ENCODE data around the gene POLR2H.
"Not testable (repeated sequence)": the region's sequence is repeated elsewhere in the genome, so short reads cannot be mapped to it uniquely, and the experiment has no call there.

Gene POLR2H

DNA sequence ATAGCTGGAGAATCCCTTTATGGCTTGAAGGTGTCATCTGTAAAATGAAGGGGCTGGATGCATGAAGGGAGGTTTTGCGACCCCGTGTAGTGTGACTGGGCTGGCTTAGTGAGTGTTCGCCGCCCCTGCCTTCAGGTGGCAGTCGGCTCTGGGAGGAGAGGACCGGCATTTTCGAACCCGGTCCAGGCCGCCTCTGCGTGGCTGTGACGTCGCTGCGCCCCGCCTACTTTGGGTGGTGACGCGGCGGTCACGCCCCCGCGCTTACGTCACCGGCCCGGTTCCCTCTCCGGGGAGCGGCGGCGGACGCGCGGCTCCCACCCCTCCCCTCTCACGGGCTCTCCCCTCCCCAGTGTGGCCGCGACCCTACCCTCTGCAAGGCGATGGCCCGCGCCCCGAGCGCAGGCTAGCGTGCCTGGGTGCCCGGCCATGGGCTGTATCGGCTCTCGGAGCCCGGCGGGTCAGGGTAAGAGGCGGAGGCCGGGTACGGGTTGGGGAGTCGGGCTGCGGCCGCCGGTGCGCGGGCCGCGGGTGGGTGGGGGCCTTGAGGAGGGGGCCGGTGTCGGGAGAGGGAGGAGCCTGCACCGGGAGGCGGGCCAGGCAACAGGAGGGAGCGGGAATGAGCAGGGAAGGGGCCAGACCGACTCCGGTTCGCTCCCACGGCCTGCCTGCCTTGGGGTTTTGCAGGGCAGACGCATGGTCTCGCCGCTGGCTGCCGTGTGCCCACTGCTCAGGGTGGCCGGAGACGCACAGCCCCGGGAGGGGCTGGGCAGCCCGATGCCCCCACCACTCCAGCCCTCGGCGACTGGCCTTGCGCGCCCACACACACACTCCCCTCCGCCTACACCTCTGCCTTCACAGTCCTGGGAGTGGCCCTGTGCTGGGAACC is 25.6 kb upstream of the POLR2H start:
- peak; percentile 77 to 86 for DNase-seq (ENCODE audit: low read depth in 1 of 2, low spot score in 1 of 2)

- no peak for DNase-seq (ENCODE audit: low read depth in 1 of 2, low spot score in 1 of 2)
Measured at GRCh38 chr3:184336547-184337398, 24.7 kb upstream of the POLR2H start.

- DNase-seq (ENCODE audit: low read depth in 1 of 2, low spot score in 1 of 2): no peak
Measured at GRCh38 chr3:184337399-184337714, 24.2 kb upstream of the POLR2H start, which contains the start of gene FAM131A. Gene FAM131A, plus strand, starts transcription at chr3:184337600. Its CDS starts 31 bp downstream, at chr3:184337631.

GRCh38 chr3:184337981-184338380 is 23.5 kb upstream of the POLR2H start:
- DNase-seq (ENCODE audit: low read depth in 1 of 2, low spot score in 1 of 2): no peak

GRCh38 chr3:184338511-184338945 is 23.0 kb upstream of the POLR2H start:
- no peak for DNase-seq (ENCODE audit: low read depth in 1 of 2, low spot score in 1 of 2)

GRCh38 chr3:184339001-184339400 is 22.5 kb upstream of the POLR2H start:
- no peak for DNase-seq (ENCODE audit: low read depth in 1 of 2, low spot score in 1 of 2)

- not testable (repeated sequence) for DNase-seq (ENCODE audit: low read depth in 1 of 2, low spot score in 1 of 2)
Measured at GRCh38 chr3:184339451-184340135, 21.9 kb upstream of the POLR2H start.

DNA sequence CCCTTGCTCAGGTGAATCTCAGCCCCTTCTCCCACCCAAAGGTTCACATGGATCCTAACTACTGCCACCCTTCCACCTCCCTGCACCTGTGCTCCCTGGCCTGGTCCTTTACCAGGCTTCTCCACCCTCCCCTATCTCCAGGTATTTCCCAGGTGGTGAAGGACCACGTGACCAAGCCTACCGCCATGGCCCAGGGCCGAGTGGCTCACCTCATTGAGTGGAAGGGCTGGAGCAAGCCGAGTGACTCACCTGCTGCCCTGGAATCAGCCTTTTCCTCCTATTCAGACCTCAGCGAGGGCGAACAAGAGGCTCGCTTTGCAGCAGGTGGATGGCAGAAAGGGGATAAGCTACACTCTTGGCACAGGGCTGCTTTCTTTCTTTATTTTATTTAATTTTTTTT is 19.6 kb upstream of the POLR2H start:
- no peak for DNase-seq (ENCODE audit: low read depth in 1 of 2, low spot score in 1 of 2)

GRCh38 chr3:184343200-184343876 is 18.2 kb upstream of the POLR2H start:
- no peak for DNase-seq (ENCODE audit: low read depth in 1 of 2, low spot score in 1 of 2)

DNA sequence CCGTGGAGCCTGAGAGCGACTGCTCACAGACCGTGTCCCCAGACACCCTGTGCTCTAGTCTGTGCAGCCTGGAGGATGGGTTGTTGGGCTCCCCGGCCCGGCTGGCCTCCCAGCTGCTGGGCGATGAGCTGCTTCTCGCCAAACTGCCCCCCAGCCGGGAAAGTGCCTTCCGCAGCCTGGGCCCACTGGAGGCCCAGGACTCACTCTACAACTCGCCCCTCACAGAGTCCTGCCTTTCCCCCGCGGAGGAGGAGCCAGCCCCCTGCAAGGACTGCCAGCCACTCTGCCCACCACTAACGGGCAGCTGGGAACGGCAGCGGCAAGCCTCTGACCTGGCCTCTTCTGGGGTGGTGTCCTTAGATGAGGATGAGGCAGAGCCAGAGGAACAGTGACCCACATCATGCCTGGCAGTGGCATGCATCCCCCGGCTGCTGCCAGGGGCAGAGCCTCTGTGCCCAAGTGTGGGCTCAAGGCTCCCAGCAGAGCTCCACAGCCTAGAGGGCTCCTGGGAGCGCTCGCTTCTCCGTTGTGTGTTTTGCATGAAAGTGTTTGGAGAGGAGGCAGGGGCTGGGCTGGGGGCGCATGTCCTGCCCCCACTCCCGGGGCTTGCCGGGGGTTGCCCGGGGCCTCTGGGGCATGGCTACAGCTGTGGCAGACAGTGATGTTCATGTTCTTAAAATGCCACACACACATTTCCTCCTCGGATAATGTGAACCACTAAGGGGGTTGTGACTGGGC is 16.8 kb upstream of the POLR2H start:
- no peak for DNase-seq (ENCODE audit: low read depth in 1 of 2, low spot score in 1 of 2)

- no peak for DNase-seq (ENCODE audit: low read depth in 1 of 2, low spot score in 1 of 2)
Measured at GRCh38 chr3:184345317-184346144, 16.0 kb upstream of the POLR2H start.

GRCh38 chr3:184346480-184347190 is 14.9 kb upstream of the POLR2H start:
- DNase-seq (ENCODE audit: low read depth in 1 of 2, low spot score in 1 of 2): no peak

DNA sequence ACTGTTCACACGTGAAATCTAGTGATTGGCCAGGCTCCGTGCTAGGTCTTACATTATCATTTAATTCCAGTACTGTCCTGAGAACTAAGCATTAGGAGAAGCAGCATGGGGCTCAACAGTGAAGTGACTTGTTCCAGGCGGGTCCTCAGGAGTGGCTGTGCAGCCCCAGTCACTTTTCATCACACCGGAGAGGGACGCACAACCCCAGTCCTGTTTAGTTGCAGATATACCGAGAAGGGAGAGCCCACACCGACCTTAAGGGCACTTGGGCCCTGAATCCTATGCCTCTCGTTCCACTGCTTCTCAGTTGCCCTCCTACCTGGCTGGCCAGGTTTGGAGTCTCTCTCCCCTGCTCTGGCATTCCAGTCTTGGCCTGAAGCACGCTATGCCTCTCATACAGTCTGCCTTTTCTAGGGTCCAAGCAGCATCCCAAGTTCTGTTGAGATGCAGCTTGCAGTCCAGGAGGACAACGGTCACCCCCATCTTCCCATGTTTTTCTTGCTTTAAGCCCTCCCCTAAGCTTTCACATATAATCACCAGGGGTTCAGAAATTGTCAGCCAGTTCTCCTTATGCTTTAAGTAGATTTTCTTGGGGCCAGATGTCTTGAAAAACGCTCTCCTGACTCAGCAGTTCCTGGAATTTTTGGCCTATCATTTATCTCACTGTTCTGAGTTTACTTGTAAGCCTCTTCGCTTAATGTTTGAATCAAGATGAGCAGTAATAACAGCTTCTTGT is 14.0 kb upstream of the POLR2H start:
- no peak for DNase-seq (ENCODE audit: low read depth in 1 of 2, low spot score in 1 of 2)

GRCh38 chr3:184348057-184348382 is 13.5 kb upstream of the POLR2H start:
- no peak for DNase-seq (ENCODE audit: low read depth in 1 of 2, low spot score in 1 of 2)

DNA sequence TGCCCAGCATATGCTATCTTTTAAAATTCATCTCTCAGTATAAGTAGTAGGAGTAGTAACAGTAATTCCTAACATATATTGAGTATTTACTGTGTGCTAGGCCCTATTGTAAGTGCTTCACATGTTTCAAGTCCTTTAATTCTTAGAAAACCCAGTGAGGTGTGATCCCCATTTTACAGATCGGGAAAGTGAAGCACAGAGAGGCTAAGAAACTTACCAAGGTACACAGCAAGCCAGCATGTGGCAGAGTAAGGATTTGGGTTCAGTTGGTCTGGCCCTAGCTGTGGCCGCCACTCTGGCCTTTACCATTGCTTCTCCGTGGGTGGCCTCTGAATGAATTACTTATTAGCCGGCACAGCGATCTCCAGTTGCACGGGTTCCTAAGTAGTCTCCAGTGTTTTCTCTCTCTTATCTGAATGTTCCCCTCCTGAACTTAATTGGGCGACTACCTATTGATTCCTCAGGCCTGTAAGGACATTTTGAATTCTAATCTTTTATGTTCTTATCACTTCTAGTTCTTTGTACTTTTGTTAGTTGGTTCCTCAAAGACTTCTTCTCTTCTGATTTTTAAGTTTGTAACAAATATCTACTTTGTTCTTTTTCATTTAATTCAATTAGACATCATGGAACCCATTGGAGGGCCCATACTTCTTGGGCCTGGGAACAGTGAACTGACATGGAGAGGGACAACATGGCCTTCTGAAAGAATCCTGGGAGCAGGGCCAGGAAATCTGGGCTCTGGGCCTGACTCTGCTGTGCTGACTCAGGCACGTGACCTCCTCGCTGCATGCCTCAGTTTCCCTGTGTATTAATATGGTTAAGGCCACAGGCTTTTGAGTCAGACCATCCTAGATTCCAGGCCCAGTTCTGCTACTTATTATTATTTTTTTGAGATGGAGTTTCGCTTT is 11.7 kb upstream of the POLR2H start:
- no peak for DNase-seq (ENCODE audit: low read depth in 1 of 2, low spot score in 1 of 2)

GRCh38 chr3:184350618-184351017 is 10.9 kb upstream of the POLR2H start:
- no peak for DNase-seq (ENCODE audit: low read depth in 1 of 2, low spot score in 1 of 2)

DNA sequence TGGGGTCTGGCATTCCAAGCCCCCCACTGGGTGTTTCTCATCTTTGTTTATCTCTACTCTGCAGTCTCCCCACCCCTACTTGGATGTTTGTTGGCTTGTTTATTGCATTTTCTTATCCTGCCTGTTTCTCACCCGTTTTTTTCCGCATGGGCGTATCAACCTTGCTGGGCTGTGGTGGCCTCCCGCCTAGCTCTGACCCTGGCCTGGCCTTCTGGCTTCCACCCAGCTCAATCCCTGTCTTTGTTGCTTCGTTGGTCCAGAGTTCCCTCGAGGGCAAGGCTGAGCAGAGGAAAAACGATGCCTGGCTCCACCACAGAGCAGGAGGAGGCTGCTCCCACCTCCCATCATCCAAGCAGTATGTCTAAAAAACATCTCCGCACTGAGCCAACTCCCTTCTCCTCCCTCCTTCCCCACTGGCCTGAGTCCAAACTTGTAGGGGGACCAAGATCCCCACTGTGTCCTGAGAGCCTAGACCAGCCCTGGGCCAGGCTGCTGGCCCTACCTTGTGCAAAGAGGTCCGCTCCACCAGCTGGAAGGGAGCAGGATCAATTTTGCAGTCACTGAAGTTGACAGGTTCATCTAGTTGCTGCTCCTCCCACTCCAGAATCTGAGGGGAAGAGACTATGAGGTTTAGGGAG is 9.9 kb upstream of the POLR2H start:
- DNase-seq (ENCODE audit: low read depth in 1 of 2, low spot score in 1 of 2): no peak

All from stimulated activated CD4-positive, alpha-beta T cell treated with anti-CD3 and anti-CD28 coated beads, Interleukin-15, amount 100 ng/mL, for 1 hour (primary cell).